IMR-90 (cell line): ENCODE measurements around the gene SLC2A6. TPM values are rescaled to one million over a fixed set of nuclear protein-coding genes. Genes with fewer than 3 reads are reported as not detected.

Experiments used
- ATAC-seq: fragments of 200-7000 bp; cut with Tn5 transposase; 2 replicates; pipeline ENCODE4 v1.9.1; 2020; ENCODE audit warnings: low read depth, mild to moderate bottlenecking, moderate library complexity
- BruUV-seq: library from RNA; stranded (reverse); fragments of 400-500 nt; replicated peaks from 2 replicates; lab custom pipeline; 2021; lab: Mats Ljungman, UMichigan
- CTCF ChIA-PET: fragments of 300-600 bp; formaldehyde crosslinking; extraction: SDS; loops from one replicate; lab custom pipeline; 2021; ENCODE audit warnings: antibody characterized with exemption; lab: Yijun Ruan, JAX
- POLR2A ChIA-PET: fragments of 300-600 bp; sonication (Branson Sonifier 250); formaldehyde crosslinking; loops from one replicate; lab custom pipeline; 2022; ENCODE audit warnings: antibody characterized with exemption; ENCODE audit not compliant: unreplicated experiment; lab: Charles Lee
- DNase-seq: peaks from one replicate; pipeline ENCODE4 v3.0.0; 2013
- H2AFZ ChIP-seq: replicated peaks from 2 replicates; pipeline ENCODE3; 2013; ENCODE audit warnings: low read length, mild to moderate bottlenecking; ENCODE audit not compliant: poor library complexity
- H2AK5ac ChIP-seq: 2 replicates; pipeline ENCODE4 v1.6.1; 2013; ENCODE audit warnings: low read depth, low read length, inconsistent platforms
- H2AK9ac ChIP-seq: replicated peaks from 2 replicates; pipeline ENCODE3; 2013; ENCODE audit warnings: mild to moderate bottlenecking, low read depth, low read length, moderate library complexity; ENCODE audit not compliant: poor library complexity
- H2BK120ac ChIP-seq: 2 replicates; pipeline ENCODE4 v1.6.1; 2013; ENCODE audit warnings: low read depth, low read length, inconsistent platforms
- H2BK15ac ChIP-seq: 3 replicates; pipeline ENCODE4 v1.6.1; 2013; ENCODE audit warnings: low read depth, low read length, inconsistent platforms
- H2BK20ac ChIP-seq: 2 replicates; pipeline ENCODE4 v1.6.1; 2013; ENCODE audit warnings: low read depth, mild to moderate bottlenecking, inconsistent platforms, low read length, moderate library complexity
- H2BK5ac ChIP-seq: 2 replicates; pipeline ENCODE4 v1.6.1; 2013; ENCODE audit warnings: mild to moderate bottlenecking, low read depth, low read length, inconsistent platforms; ENCODE audit not compliant: poor library complexity, severe bottlenecking
- H3K14ac ChIP-seq: replicated peaks from 2 replicates; pipeline ENCODE4 v1.6.1; 2013; ENCODE audit warnings: low read depth, low read length, inconsistent platforms
- H3K18ac ChIP-seq: 2 replicates; pipeline ENCODE4 v1.6.1; 2013; ENCODE audit warnings: low read depth, low read length, control low read depth
- H3K23ac ChIP-seq: 2 replicates; pipeline ENCODE4 v1.6.1; 2013; ENCODE audit warnings: low read depth, low read length, inconsistent platforms
- H3K27ac ChIP-seq: 2 replicates; pipeline ENCODE4 v1.5.1; 2013; ENCODE audit warnings: mild to moderate bottlenecking, control low read depth, low read length; ENCODE audit not compliant: insufficient read depth
- H3K27me3 ChIP-seq: 2 replicates; pipeline ENCODE4 v1.6.1; 2013; ENCODE audit warnings: low read length; ENCODE audit not compliant: control insufficient read depth, insufficient read depth
- H3K36me3 ChIP-seq: 2 replicates; pipeline ENCODE4 v1.6.1; 2013; ENCODE audit warnings: low read length, mixed read lengths; ENCODE audit not compliant: control insufficient read depth, insufficient read depth
- H3K4ac ChIP-seq: 2 replicates; pipeline ENCODE4 v1.6.1; 2013; ENCODE audit warnings: low read depth, low read length, inconsistent platforms
- H3K4me1 ChIP-seq: 2 replicates; pipeline ENCODE4 v1.6.1; 2013; ENCODE audit warnings: low read length, mixed read lengths; ENCODE audit not compliant: control insufficient read depth, insufficient read depth
- H3K4me2 ChIP-seq: 2 replicates; pipeline ENCODE4 v1.6.1; 2013; ENCODE audit warnings: low read depth, mild to moderate bottlenecking, control low read depth, low read length, moderate library complexity
- H3K4me3 ChIP-seq: 2 replicates; pipeline ENCODE4 v1.5.1; 2013; ENCODE audit warnings: low read depth, mild to moderate bottlenecking, control low read depth, low read length, moderate library complexity; ENCODE audit not compliant: insufficient read depth
- H3K56ac ChIP-seq: 2 replicates; pipeline ENCODE4 v1.6.1; 2013; ENCODE audit warnings: low read length, inconsistent platforms; ENCODE audit not compliant: insufficient read depth; ENCODE audit errors: extremely low read depth
- H3K79me1 ChIP-seq, 2 experiments: 2 replicates each; pipeline ENCODE4 v1.6.1; 2013; ENCODE audit warnings: low read length in 2 of 2, inconsistent platforms in 1 of 2, low read depth in 1 of 2
- H3K9ac ChIP-seq: 2 replicates; pipeline ENCODE4 v1.6.1; 2013; ENCODE audit warnings: low read depth, low read length, control low read depth
- H3K9me1 ChIP-seq: 2 replicates; pipeline ENCODE4 v1.6.1; 2013; ENCODE audit warnings: low read length, inconsistent platforms; ENCODE audit not compliant: insufficient read depth
- H3K9me3 ChIP-seq: 2 replicates; pipeline ENCODE4 v1.6.1; 2013; ENCODE audit warnings: low read length; ENCODE audit not compliant: control insufficient read depth, insufficient read depth
- H4K20me1 ChIP-seq: 2 replicates; pipeline ENCODE4 v1.6.1; 2013; ENCODE audit warnings: low read length, inconsistent platforms; ENCODE audit not compliant: insufficient read depth
- H4K5ac ChIP-seq: 2 replicates; pipeline ENCODE4 v1.6.1; 2013; ENCODE audit warnings: mild to moderate bottlenecking, low read depth, low read length, control low read depth
- H4K8ac ChIP-seq, 2 experiments: 2 replicates each; pipeline ENCODE4 v1.6.1; 2013; ENCODE audit warnings: low read depth in 2 of 2, low read length in 2 of 2, control low read depth in 1 of 2, inconsistent platforms in 1 of 2
- H4K91ac ChIP-seq: 2 replicates; pipeline ENCODE4 v1.6.1; 2013; ENCODE audit warnings: low read depth, low read length, inconsistent platforms; ENCODE audit not compliant: insufficient read depth
- BHLHE40 ChIP-seq: fragments of 150-350 bp; IDR thresholded peaks from 2 replicates; pipeline ENCODE4 v1.6.1; 2016; ENCODE audit warnings: mild to moderate bottlenecking, low read depth, low read length
- CEBPB ChIP-seq: IDR thresholded peaks from 2 replicates; pipeline ENCODE4 v1.6.1; 2012; ENCODE audit warnings: low read depth, low read length, improper control_type of control experiment
- CHD1 ChIP-seq: IDR thresholded peaks from 2 replicates; pipeline ENCODE4 v1.6.1; 2012; ENCODE audit warnings: low read depth, low read length, improper control_type of control experiment
- FOS ChIP-seq: fragments of 150-350 bp; IDR thresholded peaks from 2 replicates; pipeline ENCODE4 v1.6.1; 2016; ENCODE audit warnings: low read depth, low read length
- MAFK ChIP-seq: IDR thresholded peaks from 2 replicates; pipeline ENCODE4 v1.6.1; 2012; ENCODE audit warnings: low read depth, low read length, improper control_type of control experiment
- MAZ ChIP-seq: IDR thresholded peaks from 2 replicates; pipeline ENCODE4 v1.6.1; 2012; ENCODE audit warnings: low read depth, mild to moderate bottlenecking, low read length, improper control_type of control experiment, moderate library complexity, borderline replicate concordance
- MXI1 ChIP-seq: IDR thresholded peaks from 2 replicates; pipeline ENCODE4 v1.6.1; 2012; ENCODE audit warnings: low read depth, mild to moderate bottlenecking, low read length, moderate library complexity, borderline replicate concordance
- NFE2L2 ChIP-seq: fragments of 150-350 bp; IDR thresholded peaks from 2 replicates; pipeline ENCODE4 v1.6.1; 2016; ENCODE audit warnings: low read depth, mild to moderate bottlenecking, low read length
- POLR2A ChIP-seq: IDR thresholded peaks from 2 replicates; pipeline ENCODE4 v1.6.1; 2012; ENCODE audit warnings: mild to moderate bottlenecking, low read depth, low read length
- RAD21 ChIP-seq: IDR thresholded peaks from 2 replicates; pipeline ENCODE4 v1.6.1; 2012; ENCODE audit warnings: low read length, improper control_type of control experiment
- RCOR1 ChIP-seq: IDR thresholded peaks from 2 replicates; pipeline ENCODE4 v1.6.1; 2012; ENCODE audit warnings: mild to moderate bottlenecking, low read length, improper control_type of control experiment; ENCODE audit not compliant: insufficient replicate concordance
- RFX5 ChIP-seq: IDR thresholded peaks from 2 replicates; pipeline ENCODE4 v1.8.0; 2012; ENCODE audit warnings: low read depth, mild to moderate bottlenecking, low read length, moderate library complexity
- SMC3 ChIP-seq: fragments of 150-350 bp; IDR thresholded peaks from 2 replicates; pipeline ENCODE4 v1.6.1; 2016; ENCODE audit warnings: low read depth, mild to moderate bottlenecking, antibody characterized with exemption, low read length, moderate library complexity
- WGBS, 2 experiments: methylation state at CpG; one replicate each; pipeline versions ENCODE4 v1.1.5 to v1.1.7; 2013; ENCODE audit warnings: missing lambda C conversion rate in 2 of 2; ENCODE audit not compliant: insufficient read length in 1 of 2; ENCODE audit errors: extremely low coverage in 2 of 2; 5-methylcytosine and 5-hydroxymethylcytosine counted together
- dilution Hi-C: fragments of 300-500 bp; cut with HindIII; formaldehyde crosslinking; loops from one replicate; pipeline ENCODE4 v1.14.3; 2018; ENCODE audit warnings: low sequenced_read_pairs; ENCODE audit not compliant: unreplicated experiment
- in situ Hi-C: fragments of 300-500 bp; cut with MboI; formaldehyde crosslinking; loops from 3 replicates; pipeline ENCODE4 v1.14.3; 2019; ENCODE audit warnings: low sequenced_read_pairs, inconsistent platforms, mixed read lengths
- intact Hi-C: fragments of 100-400 bp; cut with micrococcal nuclease; formaldehyde crosslinking; loops from 2 replicates; pipeline ENCODE4 v1.10.0; 2022
- polyA plus RNA-seq, 3 experiments: library from polyadenylated mRNA; depleted of rRNA; stranded (reverse); fragments of >200 nt; gene quantifications; 2 replicates each; pipeline ENCODE4 v1.2.3, GENCODE V29; 2012; ENCODE audit warnings: low replicate concordance in 1 of 3
- total RNA-seq: library from RNA; depleted of rRNA; stranded (reverse); fragments of >200 nt; gene quantifications from 2 replicates; pipeline ENCODE4 v1.2.3, GENCODE V29; 2012
- TF ChIP-seq, protein P1 (sequence below): fragments of 150-350 bp; IDR thresholded peaks from 2 replicates; pipeline ENCODE4 v1.6.1; 2016; ENCODE audit warnings: low read depth, mild to moderate bottlenecking, low read length, moderate library complexity, borderline replicate concordance
- TF ChIP-seq, protein P2 (sequence below): conservative IDR thresholded peaks from 2 replicates; pipeline ENCODE4 v1.5.1; 2012; ENCODE audit warnings: mild to moderate bottlenecking, low read depth, low read length, improper control_type of control experiment
- TF ChIP-seq, protein P3 (sequence below): fragments of 150-350 bp; IDR thresholded peaks from 2 replicates; pipeline ENCODE4 v1.6.1; 2017; ENCODE audit warnings: mild to moderate bottlenecking, antibody characterized with exemption, low read length, low read depth

Gene SLC2A6
- total and polyA plus RNA-seq, 2 of the 4 experiments (the other 2 are of a cell fraction) = 2.9 to 8.5 TPM

DNA sequence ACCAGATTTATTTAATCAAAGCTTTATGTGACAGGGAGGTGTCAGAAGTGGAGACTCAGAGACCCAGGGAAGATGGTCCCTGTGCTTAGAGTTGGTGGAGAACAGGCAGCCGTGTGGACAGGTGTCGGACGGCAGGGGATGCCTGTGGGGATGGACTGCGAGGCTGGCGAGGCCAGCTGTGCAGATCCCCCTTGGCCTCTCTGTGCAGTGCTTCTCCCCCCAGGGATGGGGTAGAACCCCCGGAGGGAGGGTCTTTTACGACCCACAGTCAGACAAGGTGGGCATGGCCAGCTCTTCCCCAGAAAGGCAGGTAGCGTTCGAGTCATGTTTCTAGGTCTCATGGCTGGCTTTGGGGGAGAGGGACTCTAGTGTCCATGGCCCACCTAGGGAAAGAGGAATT, 4.7 kb upstream of the SLC2A6 start:
- Histone ChIP-seq H2BK15ac (no peak overlapping the region), H3K14ac (no peak overlapping the region), H2AFZ (no peak overlapping the region), H4K20me1 (no peaks in the 10 kb centered on the region), H3K9me3 (no peaks in the 10 kb centered on the region), H3K9me1 (no peaks in the 10 kb centered on the region), H2BK120ac (no peak overlapping the region), H3K79me1 (0 out of 4 replicates have a peak, but pooled peaks cover 0 to 2% of the 10 kb centered on the region in 2 experiments), H3K27ac (no peak overlapping the region), H3K4me1 (no peaks in the 10 kb centered on the region), H3K36me3 (no peaks in the 10 kb centered on the region), H4K91ac (no peak overlapping the region), H3K18ac (no peak overlapping the region), H3K23ac (no peak overlapping the region), H2AK9ac (no peak overlapping the region), H3K4ac (no peak overlapping the region), H3K4me2 (no peak overlapping the region), H4K8ac (no peak overlapping the region), H3K27me3 (peaks cover 2% of the 10 kb centered on the region; the same call in 1 of the 2 replicates), H2AK5ac (no peak overlapping the region), H2BK5ac (no peak overlapping the region), H3K4me3 (no peak overlapping the region), H2BK20ac (no peak overlapping the region), H3K56ac (no peak overlapping the region), H4K5ac (no peak overlapping the region), H3K9ac (no peak overlapping the region)
- no TSS peak for BruUV-seq
- in situ Hi-C loops = loop anchor here (5.0 to 25.0 kb wide), 3 partner anchors 79 to 446 kb away; partner anchors contain the start of gene GTF3C5
- no peak for ATAC-seq
- no peak for TF ChIP-seq MAFK
- TF ChIP-seq CHD1 = no peak
- TF ChIP-seq FOS = no peak
- TF ChIP-seq BHLHE40 = no peak
- no peak for TF ChIP-seq NFE2L2
- TF ChIP-seq MAZ = no peak
- no peak for TF ChIP-seq SMC3
- no peak for TF ChIP-seq POLR2A
- no peak for TF ChIP-seq CEBPB
- no peak for TF ChIP-seq MXI1
- TF ChIP-seq, protein P1, sequence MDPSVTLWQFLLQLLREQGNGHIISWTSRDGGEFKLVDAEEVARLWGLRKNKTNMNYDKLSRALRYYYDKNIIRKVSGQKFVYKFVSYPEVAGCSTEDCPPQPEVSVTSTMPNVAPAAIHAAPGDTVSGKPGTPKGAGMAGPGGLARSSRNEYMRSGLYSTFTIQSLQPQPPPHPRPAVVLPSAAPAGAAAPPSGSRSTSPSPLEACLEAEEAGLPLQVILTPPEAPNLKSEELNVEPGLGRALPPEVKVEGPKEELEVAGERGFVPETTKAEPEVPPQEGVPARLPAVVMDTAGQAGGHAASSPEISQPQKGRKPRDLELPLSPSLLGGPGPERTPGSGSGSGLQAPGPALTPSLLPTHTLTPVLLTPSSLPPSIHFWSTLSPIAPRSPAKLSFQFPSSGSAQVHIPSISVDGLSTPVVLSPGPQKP = no peak
- TF ChIP-seq RAD21 = no peak
- TF ChIP-seq, protein P2, sequence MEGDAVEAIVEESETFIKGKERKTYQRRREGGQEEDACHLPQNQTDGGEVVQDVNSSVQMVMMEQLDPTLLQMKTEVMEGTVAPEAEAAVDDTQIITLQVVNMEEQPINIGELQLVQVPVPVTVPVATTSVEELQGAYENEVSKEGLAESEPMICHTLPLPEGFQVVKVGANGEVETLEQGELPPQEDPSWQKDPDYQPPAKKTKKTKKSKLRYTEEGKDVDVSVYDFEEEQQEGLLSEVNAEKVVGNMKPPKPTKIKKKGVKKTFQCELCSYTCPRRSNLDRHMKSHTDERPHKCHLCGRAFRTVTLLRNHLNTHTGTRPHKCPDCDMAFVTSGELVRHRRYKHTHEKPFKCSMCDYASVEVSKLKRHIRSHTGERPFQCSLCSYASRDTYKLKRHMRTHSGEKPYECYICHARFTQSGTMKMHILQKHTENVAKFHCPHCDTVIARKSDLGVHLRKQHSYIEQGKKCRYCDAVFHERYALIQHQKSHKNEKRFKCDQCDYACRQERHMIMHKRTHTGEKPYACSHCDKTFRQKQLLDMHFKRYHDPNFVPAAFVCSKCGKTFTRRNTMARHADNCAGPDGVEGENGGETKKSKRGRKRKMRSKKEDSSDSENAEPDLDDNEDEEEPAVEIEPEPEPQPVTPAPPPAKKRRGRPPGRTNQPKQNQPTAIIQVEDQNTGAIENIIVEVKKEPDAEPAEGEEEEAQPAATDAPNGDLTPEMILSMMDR = no peak
- no peak for TF ChIP-seq RFX5
- TF ChIP-seq, protein P3, sequence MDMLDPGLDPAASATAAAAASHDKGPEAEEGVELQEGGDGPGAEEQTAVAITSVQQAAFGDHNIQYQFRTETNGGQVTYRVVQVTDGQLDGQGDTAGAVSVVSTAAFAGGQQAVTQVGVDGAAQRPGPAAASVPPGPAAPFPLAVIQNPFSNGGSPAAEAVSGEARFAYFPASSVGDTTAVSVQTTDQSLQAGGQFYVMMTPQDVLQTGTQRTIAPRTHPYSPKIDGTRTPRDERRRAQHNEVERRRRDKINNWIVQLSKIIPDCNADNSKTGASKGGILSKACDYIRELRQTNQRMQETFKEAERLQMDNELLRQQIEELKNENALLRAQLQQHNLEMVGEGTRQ = no peak
- TF ChIP-seq RCOR1 = no peak
- ChIA-PET CTCF (no interaction called here), POLR2A (no interaction called here)
- DNase-seq = no peak
- 92% methylated on average over 5 of the region's 9 CpGs; no CpG with 5 or more reads in 1 of the 2 experiments for WGBS, 2 experiments
- dilution Hi-C loops = no loop called here
- intact Hi-C loops = no loop called here
